ENCODE data around the gene CFAP65. TPM values are rescaled to one million over a fixed set of nuclear protein-coding genes. Genes with fewer than 3 reads are reported as not detected.
A peak's percentile ranks its signal among the peaks of the same experiment; 100 is the strongest.

Gene CFAP65
- total and polyA plus RNA-seq, 2 of the 13 experiments (the other 11 are each of a cell fraction or from before 2014, with no cell fraction given), result 0.05 TPM; not detected in 1

DNA sequence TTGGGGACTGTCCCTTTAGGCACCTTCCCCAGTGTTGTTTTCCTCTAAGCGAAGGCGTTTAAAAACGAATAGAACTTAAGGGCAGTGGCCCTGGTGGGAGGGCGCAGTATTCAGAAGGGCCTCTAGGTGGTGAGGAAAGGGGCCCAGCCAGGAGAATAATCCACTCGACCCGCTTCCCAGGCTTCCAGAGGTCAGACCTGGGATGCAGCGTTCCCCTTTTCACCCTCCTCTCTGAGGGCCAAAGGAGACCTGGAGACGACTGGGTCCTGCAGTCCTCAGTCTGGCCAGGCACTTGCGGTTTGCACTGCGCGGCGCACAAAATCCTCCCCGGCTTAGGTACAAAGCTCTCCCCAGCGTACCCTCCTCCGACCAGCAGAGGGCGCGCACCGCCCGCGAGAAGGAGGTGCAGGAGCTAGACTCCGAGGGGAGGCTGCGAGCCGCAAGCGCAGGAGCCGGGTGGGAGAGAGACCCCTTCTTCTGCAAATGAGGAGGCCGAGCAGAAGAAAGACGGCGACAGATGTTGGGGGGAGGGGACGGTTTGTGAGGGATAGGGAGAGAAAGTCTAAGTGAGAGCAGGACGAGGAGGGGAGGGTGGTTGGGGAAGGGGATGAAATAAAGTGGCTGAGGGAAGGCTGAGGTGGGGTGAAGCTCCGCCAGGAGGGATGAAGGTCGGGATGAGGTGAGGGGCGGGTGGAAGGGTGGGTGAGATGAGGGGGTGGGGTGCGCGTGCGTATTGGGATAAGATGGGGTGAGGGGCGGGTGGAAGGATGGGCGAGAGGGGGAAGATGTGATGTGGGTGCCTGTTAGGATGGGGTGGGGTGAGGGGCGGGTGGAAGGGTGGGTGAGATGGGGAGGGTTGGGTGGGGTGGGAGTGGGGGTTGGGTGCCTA, 61.2 kb downstream of the CFAP65 start (continued):
- TF ChIP-seq, protein P1, sequence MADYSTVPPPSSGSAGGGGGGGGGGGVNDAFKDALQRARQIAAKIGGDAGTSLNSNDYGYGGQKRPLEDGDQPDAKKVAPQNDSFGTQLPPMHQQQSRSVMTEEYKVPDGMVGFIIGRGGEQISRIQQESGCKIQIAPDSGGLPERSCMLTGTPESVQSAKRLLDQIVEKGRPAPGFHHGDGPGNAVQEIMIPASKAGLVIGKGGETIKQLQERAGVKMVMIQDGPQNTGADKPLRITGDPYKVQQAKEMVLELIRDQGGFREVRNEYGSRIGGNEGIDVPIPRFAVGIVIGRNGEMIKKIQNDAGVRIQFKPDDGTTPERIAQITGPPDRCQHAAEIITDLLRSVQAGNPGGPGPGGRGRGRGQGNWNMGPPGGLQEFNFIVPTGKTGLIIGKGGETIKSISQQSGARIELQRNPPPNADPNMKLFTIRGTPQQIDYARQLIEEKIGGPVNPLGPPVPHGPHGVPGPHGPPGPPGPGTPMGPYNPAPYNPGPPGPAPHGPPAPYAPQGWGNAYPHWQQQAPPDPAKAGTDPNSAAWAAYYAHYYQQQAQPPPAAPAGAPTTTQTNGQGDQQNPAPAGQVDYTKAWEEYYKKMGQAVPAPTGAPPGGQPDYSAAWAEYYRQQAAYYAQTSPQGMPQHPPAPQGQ (CRISPR knock-in tag; IDR thresholded peaks at IDR 0.05; ENCODE audit: borderline replicate concordance), result no peak
- no peak for TF ChIP-seq ZNF567 (CRISPR knock-in tag; IDR thresholded peaks at IDR 0.05; ENCODE audit: borderline replicate concordance)
- no peak for TF ChIP-seq NFE2L1 (CRISPR knock-in tag; IDR thresholded peaks at IDR 0.05; ENCODE audit: borderline replicate concordance)
- peak; percentile 46; the same call in 1 of the 2 replicates for TF ChIP-seq GABPB1 (CRISPR knock-in tag; IDR thresholded peaks at IDR 0.05)
- TF ChIP-seq, protein P2, sequence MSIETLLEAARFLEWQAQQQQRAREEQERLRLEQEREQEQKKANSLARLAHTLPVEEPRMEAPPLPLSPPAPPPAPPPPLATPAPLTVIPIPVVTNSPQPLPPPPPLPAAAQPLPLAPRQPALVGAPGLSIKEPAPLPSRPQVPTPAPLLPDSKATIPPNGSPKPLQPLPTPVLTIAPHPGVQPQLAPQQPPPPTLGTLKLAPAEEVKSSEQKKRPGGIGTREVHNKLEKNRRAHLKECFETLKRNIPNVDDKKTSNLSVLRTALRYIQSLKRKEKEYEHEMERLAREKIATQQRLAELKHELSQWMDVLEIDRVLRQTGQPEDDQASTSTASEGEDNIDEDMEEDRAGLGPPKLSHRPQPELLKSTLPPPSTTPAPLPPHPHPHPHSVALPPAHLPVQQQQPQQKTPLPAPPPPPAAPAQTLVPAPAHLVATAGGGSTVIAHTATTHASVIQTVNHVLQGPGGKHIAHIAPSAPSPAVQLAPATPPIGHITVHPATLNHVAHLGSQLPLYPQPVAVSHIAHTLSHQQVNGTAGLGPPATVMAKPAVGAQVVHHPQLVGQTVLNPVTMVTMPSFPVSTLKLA (IDR thresholded peaks at IDR 0.05), result no peak
- no peak for TF ChIP-seq KMT2A (CRISPR knock-in tag; IDR thresholded peaks at IDR 0.05)
- peak; percentile 40; the same call in 1 of the 2 replicates for TF ChIP-seq ZNF691 (CRISPR knock-in tag; IDR thresholded peaks at IDR 0.05; ENCODE audit: borderline replicate concordance, low read depth)
- no peak for TF ChIP-seq TCF12 (IDR thresholded peaks at IDR 0.05)
- no peak for TF ChIP-seq TCF12 (CRISPR knock-in tag; IDR thresholded peaks at IDR 0.05)
- TF ChIP-seq, protein P3, sequence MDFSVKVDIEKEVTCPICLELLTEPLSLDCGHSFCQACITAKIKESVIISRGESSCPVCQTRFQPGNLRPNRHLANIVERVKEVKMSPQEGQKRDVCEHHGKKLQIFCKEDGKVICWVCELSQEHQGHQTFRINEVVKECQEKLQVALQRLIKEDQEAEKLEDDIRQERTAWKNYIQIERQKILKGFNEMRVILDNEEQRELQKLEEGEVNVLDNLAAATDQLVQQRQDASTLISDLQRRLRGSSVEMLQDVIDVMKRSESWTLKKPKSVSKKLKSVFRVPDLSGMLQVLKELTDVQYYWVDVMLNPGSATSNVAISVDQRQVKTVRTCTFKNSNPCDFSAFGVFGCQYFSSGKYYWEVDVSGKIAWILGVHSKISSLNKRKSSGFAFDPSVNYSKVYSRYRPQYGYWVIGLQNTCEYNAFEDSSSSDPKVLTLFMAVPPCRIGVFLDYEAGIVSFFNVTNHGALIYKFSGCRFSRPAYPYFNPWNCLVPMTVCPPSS (IDR thresholded peaks at IDR 0.05), result no peak
- TF ChIP-seq ATF3 (CRISPR knock-in tag; IDR thresholded peaks at IDR 0.05), result no peak
- TF ChIP-seq AFF4 (CRISPR knock-in tag; IDR thresholded peaks at IDR 0.05), result no peak
- TF ChIP-seq HNRNPL (IDR thresholded peaks at IDR 0.05; ENCODE audit: low read depth, low read length), result no peak
- TF ChIP-seq PHF8 (CRISPR knock-in tag; IDR thresholded peaks at IDR 0.05), result peak; percentile 20; the same call in 1 of the 2 replicates
- no peak for TF ChIP-seq ZBTB46 (CRISPR knock-in tag; IDR thresholded peaks at IDR 0.05; ENCODE audit: borderline replicate concordance)
- TF ChIP-seq MAX (IDR thresholded peaks at IDR 0.05), result 0 out of 2 replicates have a peak, but pooled peaks have one; percentile 17

All from HepG2 (cell line).